ENCODE results near the gene DOK6.

DOK6 gene

DNA sequence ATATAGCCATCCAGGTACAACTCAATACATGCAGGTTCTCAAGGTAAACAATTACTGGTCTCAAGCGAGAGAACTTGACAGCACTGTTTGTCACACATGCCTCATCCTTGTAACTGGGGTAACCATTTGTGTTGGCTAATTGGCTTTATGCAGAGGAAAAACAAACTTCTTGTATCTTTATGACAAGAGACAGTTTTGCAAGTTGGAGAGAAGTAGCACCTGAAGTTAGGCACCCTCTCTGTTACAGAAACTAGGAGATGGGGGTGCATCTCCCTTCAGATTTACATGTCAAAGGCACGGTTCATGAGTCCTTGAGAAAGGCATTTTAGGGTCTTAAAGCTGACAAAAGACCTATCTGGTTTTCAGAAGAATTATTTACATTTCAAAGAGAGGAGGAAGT lies 305.3 kb downstream of the DOK6 start:
- Histone ChIP-seq H3K36me3 (ENCODE audit: control insufficient read depth, insufficient read depth, low read length) (no peaks in the 10 kb centered on the region; the same call in 1 of the 2 replicates), H3K27ac (ENCODE audit: low read depth, low read length) (peak overlapping the region; percentile 61), H3K27me3 (ENCODE audit: control insufficient read depth, insufficient read depth, low read length) (peaks cover 17% of the 10 kb centered on the region), H3K9ac (ENCODE audit: low read depth, low read length) (no peak overlapping the region), H3K4me1 (ENCODE audit: control insufficient read depth, insufficient read depth, low read length) (peaks cover 8% of the 10 kb centered on the region), H3K9me3 (ENCODE audit: control insufficient read depth, insufficient read depth, low read length) (peaks cover 6% of the 10 kb centered on the region; the same call in 1 of the 2 replicates), H3K4me3 (ENCODE audit: low read depth, low read length) (0 out of 2 replicates have a peak overlapping the region, but pooled peaks have one; percentile 39)

DNA sequence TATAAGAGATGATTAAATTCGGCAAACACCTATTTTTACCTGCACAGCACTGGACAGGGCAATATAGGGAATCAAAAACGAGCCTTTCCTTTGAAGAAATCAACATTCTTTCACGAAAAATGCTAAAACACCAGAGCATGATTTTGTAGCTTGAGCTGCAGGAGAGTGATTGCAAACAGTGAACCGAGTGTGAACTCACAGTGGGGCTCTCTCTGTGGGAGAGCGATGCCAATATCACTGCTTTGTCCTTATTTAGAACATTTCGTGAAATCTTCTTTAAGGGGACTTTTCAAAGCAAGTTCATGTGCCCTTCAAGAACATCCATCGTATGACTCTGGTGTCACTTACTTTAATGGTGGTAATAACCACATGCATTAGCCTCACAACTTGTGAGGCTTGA lies 308.2 kb downstream of the DOK6 start:
- no peak overlapping the region for H3K9ac ChIP-seq (ENCODE audit: low read depth, low read length)
- H3K4me1 ChIP-seq (ENCODE audit: control insufficient read depth, insufficient read depth, low read length), result peaks cover 8% of the 10 kb centered on the region
- peaks cover 17% of the 10 kb centered on the region for H3K27me3 ChIP-seq (ENCODE audit: control insufficient read depth, insufficient read depth, low read length)
- no peaks in the 10 kb centered on the region; the same call in 1 of the 2 replicates for H3K36me3 ChIP-seq (ENCODE audit: control insufficient read depth, insufficient read depth, low read length)
- peaks cover 6% of the 10 kb centered on the region; the same call in 1 of the 2 replicates for H3K9me3 ChIP-seq (ENCODE audit: control insufficient read depth, insufficient read depth, low read length)
- H3K4me3 ChIP-seq (ENCODE audit: low read depth, low read length), result no peak overlapping the region
- no peak overlapping the region for H3K27ac ChIP-seq (ENCODE audit: low read depth, low read length)

DNA sequence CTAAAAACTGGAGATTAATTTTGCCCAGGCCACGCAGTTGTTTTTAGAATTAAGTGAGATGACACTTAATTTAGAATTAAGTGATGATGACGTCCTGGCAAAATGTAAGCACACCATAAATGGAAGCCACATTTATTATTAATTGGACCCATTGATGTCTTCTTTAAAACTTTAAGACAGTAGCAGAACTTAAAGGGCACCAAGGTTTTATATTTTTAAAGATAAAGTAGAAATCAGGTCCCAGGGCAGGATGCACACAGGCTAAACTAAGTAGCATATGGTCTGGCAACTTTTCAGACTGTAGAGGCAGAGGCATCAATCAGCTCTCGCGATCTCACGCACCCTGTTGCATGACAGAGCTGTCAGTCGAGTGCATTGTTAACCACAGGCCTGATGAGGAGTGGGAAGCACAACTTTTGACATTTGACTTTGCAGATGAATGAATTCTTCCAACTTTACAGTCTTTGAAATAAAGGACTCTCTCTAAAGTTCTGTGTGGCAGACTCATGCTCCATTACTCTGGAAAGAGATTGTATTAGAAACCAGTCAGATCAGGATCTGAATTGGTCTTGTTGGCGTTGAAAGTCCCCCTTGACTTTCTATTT lies 314.6 kb downstream of the DOK6 start:
- Histone ChIP-seq H3K4me3 (ENCODE audit: low read depth, low read length) (no peak overlapping the region), H3K9ac (ENCODE audit: low read depth, low read length) (no peak overlapping the region), H3K27ac (ENCODE audit: low read depth, low read length) (no peak overlapping the region), H3K9me3 (ENCODE audit: control insufficient read depth, insufficient read depth, low read length) (peaks cover 17% of the 10 kb centered on the region), H3K4me1 (ENCODE audit: control insufficient read depth, insufficient read depth, low read length) (peaks cover 5% of the 10 kb centered on the region; the same call in 1 of the 2 replicates), H3K27me3 (ENCODE audit: control insufficient read depth, insufficient read depth, low read length) (no peaks in the 10 kb centered on the region), H3K36me3 (ENCODE audit: control insufficient read depth, insufficient read depth, low read length) (no peaks in the 10 kb centered on the region)

DNA sequence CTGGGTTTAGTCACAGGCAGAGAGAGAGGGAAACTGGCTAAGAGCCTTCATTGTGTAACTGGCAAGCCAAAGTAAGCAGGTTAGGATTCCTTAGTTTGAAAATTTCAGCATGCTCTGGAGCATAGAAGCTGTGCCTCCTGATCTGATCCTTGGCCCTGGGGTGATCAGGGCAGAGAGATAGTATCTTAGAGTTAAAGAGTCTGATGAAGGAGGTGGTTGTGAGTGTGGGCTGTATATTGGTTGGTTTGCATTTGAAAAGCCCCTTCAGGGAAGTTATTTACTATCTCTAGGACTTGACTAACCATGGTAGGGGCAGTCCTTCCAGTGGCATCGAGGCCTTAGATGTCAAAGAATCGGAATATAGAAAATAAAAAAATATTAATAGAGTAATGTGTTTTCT lies 316.9 kb downstream of the DOK6 start:
- H3K4me1 ChIP-seq (ENCODE audit: control insufficient read depth, insufficient read depth, low read length), result peaks cover 5% of the 10 kb centered on the region; the same call in 1 of the 2 replicates
- no peaks in the 10 kb centered on the region for H3K27me3 ChIP-seq (ENCODE audit: control insufficient read depth, insufficient read depth, low read length)
- H3K9ac ChIP-seq (ENCODE audit: low read depth, low read length), result no peak overlapping the region
- H3K9me3 ChIP-seq (ENCODE audit: control insufficient read depth, insufficient read depth, low read length), result peaks cover 17% of the 10 kb centered on the region
- H3K27ac ChIP-seq (ENCODE audit: low read depth, low read length), result no peak overlapping the region
- H3K4me3 ChIP-seq (ENCODE audit: low read depth, low read length), result no peak overlapping the region
- H3K36me3 ChIP-seq (ENCODE audit: control insufficient read depth, insufficient read depth, low read length), result no peaks in the 10 kb centered on the region

DNA sequence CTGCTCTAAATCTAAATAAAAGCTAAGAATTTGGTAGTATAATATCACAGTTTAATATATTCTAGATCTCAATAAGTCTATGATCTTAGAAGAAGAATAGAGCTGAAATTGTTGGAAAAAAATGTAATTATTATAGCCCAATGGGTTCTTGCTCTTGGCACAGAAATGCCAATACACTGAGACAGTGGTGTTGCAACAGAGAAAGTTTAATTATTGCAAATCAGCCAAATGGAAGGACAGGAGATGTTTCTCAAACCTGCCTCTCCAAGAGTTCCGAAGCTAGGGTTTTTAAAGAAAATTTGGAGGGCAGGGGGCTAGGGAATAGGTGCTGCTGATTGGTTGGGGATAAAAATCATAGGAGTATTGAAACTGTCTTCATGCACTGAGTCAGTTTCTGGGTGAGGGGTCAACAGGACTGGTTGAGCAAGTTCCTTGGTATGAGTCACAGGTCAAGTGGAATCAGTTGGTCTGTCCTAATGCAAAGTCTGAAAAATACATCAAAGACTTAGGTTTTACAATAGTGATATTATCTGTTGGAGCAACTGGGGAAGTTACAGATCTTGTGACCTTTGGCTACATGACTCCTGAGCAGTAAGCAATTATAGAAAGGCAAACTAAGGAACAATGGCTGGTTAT lies 318.3 kb downstream of the DOK6 start:
- no peak overlapping the region for H3K9ac ChIP-seq (ENCODE audit: low read depth, low read length)
- H3K27ac ChIP-seq (ENCODE audit: low read depth, low read length), result no peak overlapping the region
- H3K9me3 ChIP-seq (ENCODE audit: control insufficient read depth, insufficient read depth, low read length), result peaks cover 17% of the 10 kb centered on the region
- H3K4me3 ChIP-seq (ENCODE audit: low read depth, low read length), result no peak overlapping the region
- no peaks in the 10 kb centered on the region for H3K36me3 ChIP-seq (ENCODE audit: control insufficient read depth, insufficient read depth, low read length)
- H3K27me3 ChIP-seq (ENCODE audit: control insufficient read depth, insufficient read depth, low read length), result no peaks in the 10 kb centered on the region
- H3K4me1 ChIP-seq (ENCODE audit: control insufficient read depth, insufficient read depth, low read length), result peaks cover 5% of the 10 kb centered on the region; the same call in 1 of the 2 replicates

DNA sequence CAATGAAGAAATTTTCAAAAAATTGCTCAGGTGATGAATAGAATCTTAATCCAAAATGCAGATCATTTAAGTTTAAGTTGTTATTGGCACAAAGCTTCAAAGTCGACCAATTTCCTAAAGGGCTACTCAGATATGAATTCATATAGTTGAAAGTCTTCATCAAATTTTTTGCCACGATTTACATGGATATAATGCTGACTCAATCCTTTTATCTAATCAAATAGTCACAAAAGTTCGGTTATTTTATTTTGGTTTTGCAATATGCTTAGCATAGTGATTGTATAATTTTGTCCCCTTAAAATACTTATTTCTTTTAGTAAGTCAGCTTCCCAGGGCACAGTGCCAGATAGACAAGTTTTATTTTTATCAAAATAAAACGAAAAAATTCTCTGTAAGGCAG lies 319.7 kb downstream of the DOK6 start:
- Histone ChIP-seq H3K27me3 (ENCODE audit: control insufficient read depth, insufficient read depth, low read length) (no peaks in the 10 kb centered on the region), H3K9ac (ENCODE audit: low read depth, low read length) (no peak overlapping the region), H3K4me3 (ENCODE audit: low read depth, low read length) (no peak overlapping the region), H3K27ac (ENCODE audit: low read depth, low read length) (no peak overlapping the region), H3K9me3 (ENCODE audit: control insufficient read depth, insufficient read depth, low read length) (peaks cover 17% of the 10 kb centered on the region), H3K36me3 (ENCODE audit: control insufficient read depth, insufficient read depth, low read length) (no peaks in the 10 kb centered on the region), H3K4me1 (ENCODE audit: control insufficient read depth, insufficient read depth, low read length) (peaks cover 5% of the 10 kb centered on the region; the same call in 1 of the 2 replicates)

DNA sequence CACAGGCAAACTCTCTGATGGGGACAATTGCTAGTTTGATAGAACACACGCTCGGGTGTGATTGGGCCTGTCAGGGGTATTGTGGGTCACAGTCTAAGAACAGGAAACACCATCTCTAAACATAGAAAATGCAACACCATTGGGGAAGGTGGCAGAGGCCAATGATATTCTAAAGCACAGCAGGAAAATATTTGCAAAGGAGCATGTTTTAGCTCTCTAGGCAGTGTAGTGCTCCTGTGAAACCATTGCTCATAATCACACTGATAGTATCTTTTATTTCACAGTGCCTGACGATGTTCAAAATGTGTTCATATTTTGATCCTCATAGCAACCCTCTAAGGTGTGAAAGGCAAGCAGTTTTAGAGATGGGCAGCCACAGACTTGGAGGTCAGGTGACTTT lies 322.7 kb downstream of the DOK6 start:
- H3K4me3 ChIP-seq (ENCODE audit: low read depth, low read length), result no peak overlapping the region

DNA sequence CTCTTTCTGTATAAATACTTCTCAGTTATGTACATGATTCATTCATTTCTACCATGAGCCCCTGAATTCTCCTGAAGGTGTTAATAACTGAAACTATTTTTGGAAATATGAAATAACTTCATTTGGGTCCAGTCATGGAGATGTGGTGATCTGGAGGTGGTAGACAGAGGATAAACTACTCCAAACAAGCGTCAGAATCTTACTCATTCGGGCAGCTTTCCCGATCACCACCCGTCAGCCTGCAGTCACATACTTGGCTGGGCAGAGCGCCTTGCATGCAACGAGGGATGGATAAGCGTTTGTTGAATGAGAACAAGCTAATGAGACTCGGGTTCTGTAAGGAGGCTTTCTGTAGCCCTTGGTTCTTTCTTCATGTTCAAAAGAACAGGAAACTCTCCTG lies 324.3 kb downstream of the DOK6 start:
- Histone ChIP-seq H3K27ac (ENCODE audit: low read depth, low read length) (no peak overlapping the region), H3K4me3 (ENCODE audit: low read depth, low read length) (no peak overlapping the region), H3K36me3 (ENCODE audit: control insufficient read depth, insufficient read depth, low read length) (no peaks in the 10 kb centered on the region), H3K27me3 (ENCODE audit: control insufficient read depth, insufficient read depth, low read length) (no peaks in the 10 kb centered on the region), H3K4me1 (ENCODE audit: control insufficient read depth, insufficient read depth, low read length) (no peaks in the 10 kb centered on the region; the same call in 1 of the 2 replicates), H3K9me3 (ENCODE audit: control insufficient read depth, insufficient read depth, low read length) (no peaks in the 10 kb centered on the region), H3K9ac (ENCODE audit: low read depth, low read length) (no peak overlapping the region)

More for the DNA sequence above, 322.7 kb downstream of the DOK6 start:
- Histone ChIP-seq H3K36me3 (ENCODE audit: control insufficient read depth, insufficient read depth, low read length) (no peaks in the 10 kb centered on the region), H3K27ac (ENCODE audit: low read depth, low read length) (no peak overlapping the region), H3K9ac (ENCODE audit: low read depth, low read length) (no peak overlapping the region), H3K4me1 (ENCODE audit: control insufficient read depth, insufficient read depth, low read length) (no peaks in the 10 kb centered on the region; the same call in 1 of the 2 replicates), H3K9me3 (ENCODE audit: control insufficient read depth, insufficient read depth, low read length) (peaks cover 13% of the 10 kb centered on the region), H3K27me3 (ENCODE audit: control insufficient read depth, insufficient read depth, low read length) (no peaks in the 10 kb centered on the region)

DNA sequence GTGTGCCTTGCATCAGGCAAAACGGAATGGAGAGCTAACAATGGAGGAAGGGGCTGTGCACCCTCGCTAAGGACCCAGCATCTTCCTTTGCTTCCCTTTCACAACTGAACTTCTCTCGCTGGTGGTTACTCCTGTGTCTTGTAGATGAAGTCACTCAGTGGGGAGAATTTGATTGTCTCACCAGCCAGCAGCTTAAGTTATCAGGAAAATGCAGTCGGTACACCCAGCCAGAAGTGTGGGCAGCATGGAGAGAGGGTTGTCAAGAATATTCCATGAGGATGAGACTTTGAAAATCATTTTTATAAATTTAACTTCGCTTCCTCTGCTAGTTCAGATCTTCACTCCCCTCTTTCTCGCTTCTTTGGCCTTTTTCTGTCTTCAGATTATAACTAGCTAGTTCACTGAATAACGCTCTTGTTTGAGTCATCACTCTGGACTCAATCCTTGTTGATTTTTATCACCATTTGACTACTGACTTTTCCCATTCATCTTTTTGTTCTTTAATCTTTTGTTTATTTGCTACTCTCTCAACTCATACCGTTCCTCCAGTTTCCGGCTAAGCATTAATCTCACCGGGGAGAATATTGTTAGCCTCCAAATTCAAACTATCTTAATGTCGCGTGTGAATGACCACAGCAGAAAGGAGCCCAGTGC lies 325.3 kb downstream of the DOK6 start:
- Histone ChIP-seq H3K27ac (ENCODE audit: low read depth, low read length) (no peak overlapping the region), H3K9ac (ENCODE audit: low read depth, low read length) (no peak overlapping the region), H3K27me3 (ENCODE audit: control insufficient read depth, insufficient read depth, low read length) (no peaks in the 10 kb centered on the region), H3K4me1 (ENCODE audit: control insufficient read depth, insufficient read depth, low read length) (no peaks in the 10 kb centered on the region; the same call in 1 of the 2 replicates), H3K9me3 (ENCODE audit: control insufficient read depth, insufficient read depth, low read length) (no peaks in the 10 kb centered on the region), H3K36me3 (ENCODE audit: control insufficient read depth, insufficient read depth, low read length) (no peaks in the 10 kb centered on the region), H3K4me3 (ENCODE audit: low read depth, low read length) (no peak overlapping the region)

DNA sequence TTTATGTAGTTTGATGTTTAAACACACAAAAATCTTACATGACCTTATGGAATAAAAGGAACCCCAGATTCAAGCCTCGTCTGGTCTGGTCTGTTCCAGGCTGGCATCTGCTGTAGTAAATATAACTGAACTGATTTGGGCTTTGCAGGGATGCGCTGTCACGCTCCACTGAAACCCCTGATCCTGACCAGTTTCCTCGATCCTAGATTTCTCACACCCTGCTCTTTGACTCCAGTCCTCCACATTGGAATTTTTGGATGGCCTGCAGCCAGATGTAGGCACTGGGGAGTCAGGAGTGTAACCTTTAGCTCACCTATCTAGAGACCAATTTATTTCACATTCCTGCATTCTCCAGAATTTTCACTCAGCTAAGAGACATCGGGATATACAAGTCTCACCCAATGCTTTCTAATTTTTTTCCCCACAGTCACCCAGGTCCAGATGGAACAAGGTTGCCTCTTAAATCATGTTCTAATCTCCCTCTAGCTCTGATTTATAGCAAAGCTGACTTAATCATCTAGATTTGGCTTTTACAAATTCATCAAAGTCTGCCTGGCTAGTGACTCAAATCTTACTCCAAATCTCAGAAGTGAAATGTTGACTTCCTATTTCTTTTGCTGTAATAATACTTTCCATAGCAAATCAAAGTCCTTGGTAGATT lies 327.4 kb downstream of the DOK6 start:
- Histone ChIP-seq H3K4me3 (ENCODE audit: low read depth, low read length) (no peak overlapping the region), H3K27ac (ENCODE audit: low read depth, low read length) (no peak overlapping the region), H3K9me3 (ENCODE audit: control insufficient read depth, insufficient read depth, low read length) (no peaks in the 10 kb centered on the region), H3K9ac (ENCODE audit: low read depth, low read length) (no peak overlapping the region), H3K27me3 (ENCODE audit: control insufficient read depth, insufficient read depth, low read length) (no peaks in the 10 kb centered on the region), H3K36me3 (ENCODE audit: control insufficient read depth, insufficient read depth, low read length) (no peaks in the 10 kb centered on the region), H3K4me1 (ENCODE audit: control insufficient read depth, insufficient read depth, low read length) (no peaks in the 10 kb centered on the region; the same call in 1 of the 2 replicates)
